ENCODE data around the gene ATP6V1A.

ATP6V1A gene

DNA sequence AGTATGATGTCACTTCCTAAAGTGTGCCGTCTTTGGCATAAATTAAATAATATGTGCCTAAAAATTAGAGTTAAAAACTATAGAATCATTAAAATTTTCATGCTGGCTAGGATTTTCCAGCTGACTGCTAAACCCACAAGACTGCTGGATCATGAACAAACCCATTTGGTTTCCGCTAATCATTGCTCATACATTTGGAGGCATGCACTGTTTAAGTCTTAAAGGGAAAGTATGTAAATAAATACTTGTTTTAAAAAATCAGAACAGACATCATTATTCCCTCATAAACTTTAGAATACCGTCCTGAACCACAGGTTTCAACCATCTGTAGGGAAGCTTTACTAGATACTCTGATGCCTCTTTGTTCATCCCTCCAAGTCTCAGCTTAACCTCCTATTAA, 26.5 kb downstream of the ATP6V1A start:
- DNase-seq (ENCODE audit: extremely low spot score), result no peak
- ChIA-PET POLR2A (no interaction called here), CTCF (interaction anchor here (0.8 to 1.3 kb wide), 5 partner anchors 8 to 57 kb away, joined by 3 to 5 read pairs (median 3); no protein-coding TSS in a partner anchor)
- TF ChIP-seq, protein P1, sequence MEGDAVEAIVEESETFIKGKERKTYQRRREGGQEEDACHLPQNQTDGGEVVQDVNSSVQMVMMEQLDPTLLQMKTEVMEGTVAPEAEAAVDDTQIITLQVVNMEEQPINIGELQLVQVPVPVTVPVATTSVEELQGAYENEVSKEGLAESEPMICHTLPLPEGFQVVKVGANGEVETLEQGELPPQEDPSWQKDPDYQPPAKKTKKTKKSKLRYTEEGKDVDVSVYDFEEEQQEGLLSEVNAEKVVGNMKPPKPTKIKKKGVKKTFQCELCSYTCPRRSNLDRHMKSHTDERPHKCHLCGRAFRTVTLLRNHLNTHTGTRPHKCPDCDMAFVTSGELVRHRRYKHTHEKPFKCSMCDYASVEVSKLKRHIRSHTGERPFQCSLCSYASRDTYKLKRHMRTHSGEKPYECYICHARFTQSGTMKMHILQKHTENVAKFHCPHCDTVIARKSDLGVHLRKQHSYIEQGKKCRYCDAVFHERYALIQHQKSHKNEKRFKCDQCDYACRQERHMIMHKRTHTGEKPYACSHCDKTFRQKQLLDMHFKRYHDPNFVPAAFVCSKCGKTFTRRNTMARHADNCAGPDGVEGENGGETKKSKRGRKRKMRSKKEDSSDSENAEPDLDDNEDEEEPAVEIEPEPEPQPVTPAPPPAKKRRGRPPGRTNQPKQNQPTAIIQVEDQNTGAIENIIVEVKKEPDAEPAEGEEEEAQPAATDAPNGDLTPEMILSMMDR (IDR thresholded peaks at IDR 0.05; ENCODE audit: control extremely low read depth, extremely low read depth, low read depth, missing control alignments), result no peak

DNA sequence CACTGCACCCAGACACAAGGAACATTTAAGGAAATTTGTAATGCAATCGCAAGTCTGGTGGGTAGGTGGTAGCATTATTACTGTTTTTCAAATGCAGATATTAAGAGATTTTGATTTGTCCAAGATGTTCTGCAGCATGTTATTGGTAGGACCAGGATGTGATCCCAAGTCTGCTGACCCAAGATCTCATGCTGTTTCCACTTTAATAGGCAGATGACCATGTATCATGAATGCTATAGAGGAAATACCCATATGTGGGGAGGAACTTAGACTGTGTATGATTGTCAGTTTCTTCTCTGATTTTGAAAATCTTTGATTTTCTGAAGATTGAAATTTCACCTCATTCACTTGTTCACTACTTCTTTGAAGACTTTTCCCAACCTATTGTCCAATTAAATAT, 28.7 kb downstream of the ATP6V1A start:
- ChIA-PET POLR2A (interaction anchor here (0.5 to 0.7 kb wide), 2 partner anchors 15 to 726 kb away, joined by 3 to 4 read pairs; no protein-coding TSS in a partner anchor), CTCF (no interaction called here)
- TF ChIP-seq, protein P1 (IDR thresholded peaks at IDR 0.05; ENCODE audit: control extremely low read depth, extremely low read depth, low read depth, missing control alignments), result no peak
- DNase-seq (ENCODE audit: extremely low spot score), result no peak

DNA sequence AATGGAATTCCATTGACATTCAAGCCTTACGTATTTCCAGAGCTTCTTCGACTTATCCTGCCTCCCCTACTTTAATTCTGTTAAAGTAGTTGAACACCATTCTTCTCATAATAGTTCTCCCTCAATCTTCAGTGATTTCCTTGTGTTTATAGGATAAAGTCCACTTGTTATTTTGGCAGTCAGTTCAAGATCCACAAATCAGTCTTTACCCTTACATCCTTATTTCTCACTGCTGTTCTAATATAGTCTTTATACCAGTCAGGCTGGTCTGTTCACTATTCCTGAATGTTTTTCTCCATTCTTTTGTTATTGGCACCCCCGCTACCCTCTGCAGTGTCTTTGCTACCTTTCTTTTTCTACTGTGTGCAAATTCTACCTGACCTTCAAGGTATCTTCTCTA, 29.7 kb downstream of the ATP6V1A start:
- ChIA-PET POLR2A (no interaction called here), CTCF (interaction anchor here (0.8 to 1.5 kb wide), 4 partner anchors 9 to 49 kb away, joined by 3 read pairs; partner anchors contain the start of gene ATP6V1A)
- no peak for DNase-seq (ENCODE audit: extremely low spot score)
- TF ChIP-seq, protein P1 (IDR thresholded peaks at IDR 0.05; ENCODE audit: control extremely low read depth, extremely low read depth, low read depth, missing control alignments), result no peak

DNA sequence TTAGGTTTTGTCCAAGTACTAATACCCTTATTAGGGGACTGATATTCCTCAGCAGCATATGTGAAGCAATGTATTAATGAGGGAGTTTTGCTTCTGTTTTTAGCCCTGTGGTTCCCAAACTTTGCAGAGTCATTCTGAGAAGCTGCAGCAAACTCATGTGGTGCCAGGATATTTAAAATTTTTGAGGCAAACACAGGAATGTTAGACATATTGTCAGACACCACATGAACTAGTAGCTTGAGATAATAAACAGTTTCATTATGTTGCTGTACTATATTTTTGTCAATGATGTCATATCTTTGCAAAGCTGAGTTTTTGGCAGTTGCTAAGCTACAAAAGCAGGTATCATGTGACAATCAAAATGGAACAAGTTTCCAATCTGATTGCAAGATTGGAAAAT, 36.6 kb downstream of the ATP6V1A start:
- POLR2A ChIA-PET, result interaction anchor here (0.9 kb wide), 1 partner anchor 37 kb away, joined by 7 read pairs; the partner anchor contains the start of genes ATP6V1A and NAA50
- peak; percentile 45 for DNase-seq (ENCODE audit: extremely low spot score)
- CTCF ChIA-PET, result interaction anchor here (0.9 to 2.0 kb wide), 4 partner anchors 11 to 47 kb away, joined by 3 to 6 read pairs (median 5); no protein-coding TSS in a partner anchor
- TF ChIP-seq, protein P1 (IDR thresholded peaks at IDR 0.05; ENCODE audit: control extremely low read depth, extremely low read depth, low read depth, missing control alignments), result no peak

DNA sequence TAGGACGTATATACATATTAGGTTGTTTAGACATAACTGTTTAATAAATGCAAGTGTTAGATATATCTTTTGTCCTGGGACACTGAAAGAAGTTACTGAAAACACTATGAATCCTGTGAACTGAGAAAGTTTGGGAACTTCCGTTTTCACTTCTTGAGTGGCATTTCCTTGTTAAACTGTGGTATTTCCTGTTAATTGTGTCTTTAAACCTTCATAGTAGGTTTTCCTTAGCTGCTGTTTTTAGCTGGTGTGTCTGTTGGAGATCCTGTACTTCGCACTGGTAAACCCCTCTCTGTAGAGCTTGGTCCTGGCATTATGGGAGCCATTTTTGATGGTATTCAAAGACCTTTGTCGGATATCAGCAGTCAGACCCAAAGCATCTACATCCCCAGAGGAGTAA, 37.1 kb downstream of the ATP6V1A start:
- no peak for DNase-seq (ENCODE audit: extremely low spot score)
- ChIA-PET POLR2A (interaction anchor here (0.9 kb wide), 1 partner anchor 37 kb away, joined by 7 read pairs; the partner anchor contains the start of genes ATP6V1A and NAA50), CTCF (interaction anchor here (0.9 to 2.0 kb wide), 4 partner anchors 10 to 48 kb away, joined by 3 to 6 read pairs (median 5); no protein-coding TSS in a partner anchor)
- TF ChIP-seq, protein P1 (IDR thresholded peaks at IDR 0.05; ENCODE audit: control extremely low read depth, extremely low read depth, low read depth, missing control alignments), result no peak

DNA sequence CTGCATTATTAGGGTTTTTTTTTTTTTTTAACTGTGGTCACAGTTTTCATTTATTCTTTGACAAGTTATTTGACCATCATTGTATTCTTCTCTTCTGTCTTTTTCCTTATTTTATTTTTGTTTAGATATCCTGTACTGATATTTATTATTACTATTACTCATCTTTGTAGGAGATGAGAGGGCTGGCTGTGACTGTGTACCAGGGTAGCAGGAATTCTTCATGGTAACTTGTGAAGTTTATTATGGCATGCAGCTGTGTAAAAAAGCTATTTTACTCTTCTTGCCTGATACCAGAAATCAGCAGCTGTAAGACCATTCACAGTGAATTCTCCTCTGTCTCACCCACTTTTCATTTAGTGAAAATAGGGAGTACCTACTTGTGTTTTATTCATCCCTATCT, 44.5 kb downstream of the ATP6V1A start:
- CTCF ChIA-PET, result interaction anchor here (2.1 kb wide), 1 partner anchor 55 kb away, joined by 5 read pairs; no protein-coding TSS in a partner anchor
- no peak for DNase-seq (ENCODE audit: extremely low spot score)
- TF ChIP-seq, protein P1 (IDR thresholded peaks at IDR 0.05; ENCODE audit: control extremely low read depth, extremely low read depth, low read depth, missing control alignments), result no peak
- POLR2A ChIA-PET, result no interaction called here
